K562 (cell line): ENCODE measurements around the gene HLA-DOA. TPM values are rescaled to one million over a fixed set of nuclear protein-coding genes. Genes with fewer than 3 reads are reported as not detected.

Experiments
- BHLHE40 ChIP-seq: IDR thresholded peaks from 2 replicates; pipeline ENCODE4 v1.6.1; 2011; ENCODE audit warnings: low read length, improper control_type of control experiment
- CHD2 ChIP-seq: IDR thresholded peaks from 2 replicates; pipeline ENCODE4 v1.6.1; 2011; ENCODE audit warnings: low read depth, low read length
- ELF1 ChIP-seq: fragments of 200-800 bp; sonication (Bioruptor generic); IDR thresholded peaks from 2 replicates; pipeline ENCODE4 v1.6.1; 2016; ENCODE audit warnings: missing genetic modification characterization, missing compliant biosample characterization
- FOXA3 ChIP-seq, 2 experiments: fragments of 450-650 bp in 1 of 2; sonication (generic) in 1 of 2; formaldehyde crosslinking; IDR thresholded peaks in 1 of 2; conservative IDR thresholded peaks in 1 of 2; 2 replicates each; pipeline versions ENCODE4 v1.4.0 to v1.8.0; 2020 to 2022; ENCODE audit warnings: mild to moderate bottlenecking in 2 of 2, missing genetic modification reagents in 1 of 2
- GABPA ChIP-seq: fragments of 200-800 bp; sonication (Bioruptor generic); conservative IDR thresholded peaks from 2 replicates; pipeline ENCODE4 v1.6.1; 2016; ENCODE audit warnings: low read depth, missing genetic modification characterization, missing compliant biosample characterization
- HDGF ChIP-seq: fragments of 450-650 bp; IDR thresholded peaks from 2 replicates; pipeline ENCODE4 v1.6.1; 2016
- LEF1 ChIP-seq: fragments of 450-650 bp; IDR thresholded peaks from 2 replicates; pipeline ENCODE4 v1.6.1; 2016; ENCODE audit warnings: mild to moderate bottlenecking
- MIER1 ChIP-seq: fragments of 450-650 bp; IDR thresholded peaks from 2 replicates; pipeline ENCODE4 v1.6.1; 2016; ENCODE audit warnings: antibody characterized with exemption, mild to moderate bottlenecking, low read depth
- MYC ChIP-seq, 2 experiments: fragments of 250-450 bp in 1 of 2; sonication (Bioruptor Pico) in 1 of 2; IDR thresholded peaks; 2 replicates each; pipeline versions ENCODE4 v1.5.1 to v1.6.1; 2012 to 2021; ENCODE audit warnings: low read depth in 2 of 2, borderline replicate concordance in 1 of 2, improper control_type of control experiment in 1 of 2, low read length in 1 of 2, mild to moderate bottlenecking in 1 of 2, moderate library complexity in 1 of 2
- POU5F1 ChIP-seq: fragments of 150-350 bp; IDR thresholded peaks from 2 replicates; pipeline ENCODE4 v1.6.1; 2014; ENCODE audit warnings: borderline replicate concordance, low read length, low read depth, mild to moderate bottlenecking; ENCODE audit not compliant: partially characterized antibody
- PRMT5 ChIP-seq: sonication (generic); formaldehyde crosslinking; IDR thresholded peaks from 2 replicates; pipeline ENCODE4 v1.5.0; 2020; ENCODE audit warnings: missing genetic modification reagents
- SIRT6 ChIP-seq: IDR thresholded peaks from one replicate; pipeline ENCODE4 v1.6.1; 2012; ENCODE audit warnings: low read depth, mild to moderate bottlenecking, control low read depth, inconsistent platforms, low read length, moderate library complexity
- SNIP1 ChIP-seq: fragments of 450-650 bp; IDR thresholded peaks from 2 replicates; pipeline ENCODE4 v1.7.1; 2017; ENCODE audit warnings: low read depth, mild to moderate bottlenecking
- TAL1 ChIP-seq: fragments of 450-650 bp; IDR thresholded peaks from 2 replicates; pipeline ENCODE4 v1.6.1; 2016; ENCODE audit warnings: mild to moderate bottlenecking
- TCF3 ChIP-seq: sonication (generic); formaldehyde crosslinking; IDR thresholded peaks from 2 replicates; pipeline ENCODE4 v1.4.0; 2020; ENCODE audit warnings: mild to moderate bottlenecking, missing genetic modification reagents
- TRIM24 ChIP-seq, 2 experiments: fragments of 450-650 bp; IDR thresholded peaks; 2 replicates each; pipeline ENCODE4 v1.6.1; 2016
- ZFP36 ChIP-seq: fragments of 150-350 bp; IDR thresholded peaks from 2 replicates; pipeline ENCODE4 v1.6.1; 2018; ENCODE audit warnings: low read length, low read depth; ENCODE audit not compliant: partially characterized antibody
- ZNF174 ChIP-seq: fragments of 250-450 bp; sonication (Bioruptor Pico); IDR thresholded peaks from 2 replicates; pipeline ENCODE4 v1.4.0; 2020; ENCODE audit warnings: mild to moderate bottlenecking
- ZNF217 ChIP-seq: sonication (generic); formaldehyde crosslinking; IDR thresholded peaks from 2 replicates; pipeline ENCODE4 v1.8.0; 2022; ENCODE audit warnings: mild to moderate bottlenecking, missing genetic modification reagents
- ZNF436 ChIP-seq: fragments of 250-450, 450-650 bp; sonication (Bioruptor Pico); formaldehyde crosslinking; IDR thresholded peaks from 2 replicates; pipeline ENCODE4 v1.7.0; 2020; ENCODE audit warnings: mild to moderate bottlenecking
- ZNF589 ChIP-seq: fragments of 200-800 bp; sonication (Bioruptor generic); IDR thresholded peaks from 2 replicates; pipeline ENCODE4 v1.6.1; 2016; ENCODE audit warnings: low read depth, missing genetic modification characterization, missing compliant biosample characterization
- polyA plus RNA-seq, 8 experiments: library from polyadenylated mRNA; depleted of rRNA in 4 of 8; stranded (reverse) in 5 of 8; unstranded in 3 of 8; fragments of >200 nt; fragmentation: Nextera tagmentation in 2 of 8; fragmentation: Illumina TruSeq in 1 of 8; extraction: Ambion mirVana in 2 of 8; extraction: Trizol in 1 of 8; gene quantifications; 2 replicates each; pipeline versions ENCODE4 v1.2.1 to v1.2.3, GENCODE V29; 2011 to 2014; ENCODE audit warnings: inconsistent platforms in 1 of 8, missing spikeins in 1 of 8
- total RNA-seq, 7 experiments: library from RNA; depleted of rRNA in 6 of 7; stranded (reverse); fragments of >200 nt in 6 of 7; fragmentation: Illumina TruSeq in 2 of 7; extraction: Trizol in 2 of 7; gene quantifications; 2 replicates each; pipeline versions ENCODE4 v1.2.1 to v1.2.3, GENCODE V29; 2011 to 2021; ENCODE audit warnings: low replicate concordance in 1 of 7
- TF ChIP-seq, protein P1 (sequence below): IDR thresholded peaks from 2 replicates; pipeline ENCODE4 v1.6.1; 2014; ENCODE audit warnings: antibody characterized with exemption
- TF ChIP-seq, protein P2 (sequence below): fragments of 450-650 bp; formaldehyde crosslinking; IDR thresholded peaks from 2 replicates; pipeline ENCODE4 v1.4.0; 2020; ENCODE audit warnings: mild to moderate bottlenecking, moderate library complexity
- TF ChIP-seq, protein P3 (sequence below): sonication (generic); formaldehyde crosslinking; IDR thresholded peaks from 2 replicates; pipeline ENCODE4 v1.8.0; 2022; ENCODE audit warnings: mild to moderate bottlenecking, missing genetic modification reagents
- TF ChIP-seq, protein P4 (sequence below): sonication (generic); IDR thresholded peaks from 2 replicates; pipeline ENCODE4 v1.6.1; 2016

HLA-DOA gene
- total and polyA plus RNA-seq, 9 of the 15 experiments (the other 6 are each of a cell fraction or from before 2014, with no cell fraction given) = 0.07 TPM; not detected in 8

DNA sequence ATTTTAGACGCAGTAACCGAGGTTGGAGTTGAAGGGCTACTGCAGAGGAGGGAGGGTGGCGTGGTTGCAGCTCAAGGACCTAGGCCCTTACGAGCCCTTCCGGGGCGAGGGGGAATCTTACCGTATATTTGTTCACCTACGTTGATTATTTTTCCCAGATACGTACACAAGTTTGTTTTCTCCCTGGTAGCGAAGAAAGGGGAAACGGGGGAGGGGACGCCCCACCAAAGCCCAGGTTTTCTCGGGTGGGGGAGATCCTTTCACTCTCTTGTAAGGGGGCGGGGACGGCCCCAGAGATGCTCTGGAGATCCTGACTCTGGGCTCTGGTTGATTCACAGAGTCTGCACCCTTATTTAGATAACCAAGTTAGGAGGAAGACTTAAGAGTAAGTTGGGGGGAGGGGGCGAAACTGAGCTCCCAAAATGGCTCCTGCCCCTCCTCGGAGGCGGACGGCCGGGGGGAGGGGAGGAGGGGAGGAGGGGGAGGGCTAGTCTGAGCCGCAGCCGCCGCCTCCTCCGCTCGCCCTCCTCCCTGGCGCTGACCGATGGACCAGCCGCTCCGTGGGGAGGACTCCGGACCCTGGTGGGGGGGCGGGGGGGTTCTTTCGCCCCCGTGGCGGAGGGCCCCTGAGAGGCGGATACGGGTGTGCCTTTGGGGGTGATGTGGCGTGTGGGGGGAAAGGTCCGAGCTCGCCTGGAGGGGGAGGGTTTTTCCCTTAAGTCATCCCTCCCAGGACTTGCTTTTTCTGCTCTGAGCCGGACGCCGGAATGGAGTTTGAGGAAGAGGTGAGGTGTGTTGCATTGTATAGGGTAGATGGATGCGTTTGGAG lies 38.8 kb downstream of the HLA-DOA start (continued):
- TF ChIP-seq BHLHE40 (no peak; the same call in 1 of the 2 replicates), LEF1 (peak; percentile 24), HDGF (peak; percentile 19; the same call in 1 of the 2 replicates), ZNF217 (CRISPR knock-in tag) (no peak), TCF3 (no peak), GABPA (tag) (no peak), MIER1 (no peak), FOXA3 (CRISPR knock-in tag; conservative IDR thresholded peaks at IDR 0.05 in 1 of 2, IDR thresholded peaks at IDR 0.05 in 1 of 2) (no peak; a peak in 1 of 4 replicates), ZFP36 (no peak), SIRT6 (no peak), ELF1 (tag) (no peak), TRIM24 (IDR thresholded peaks at IDR 0.05) (no peak), PRMT5 (CRISPR knock-in tag) (no peak), POU5F1 (no peak), SNIP1 (no peak), ZNF589 (CRISPR knock-in tag) (no peak), TAL1 (no peak), ZNF436 (CRISPR knock-in tag) (no peak), CHD2 (peak; percentile 69), MYC (IDR thresholded peaks at IDR 0.05; ENCODE audit: low read depth, low read length) (no peak; the same call in 1 of the 2 replicates), MYC (CRISPR knock-in tag; IDR thresholded peaks at IDR 0.05; ENCODE audit: borderline replicate concordance, low read depth) (no peak; the same call in 1 of the 2 replicates), ZNF174 (CRISPR knock-in tag) (no peak)
- TF ChIP-seq, protein P1, sequence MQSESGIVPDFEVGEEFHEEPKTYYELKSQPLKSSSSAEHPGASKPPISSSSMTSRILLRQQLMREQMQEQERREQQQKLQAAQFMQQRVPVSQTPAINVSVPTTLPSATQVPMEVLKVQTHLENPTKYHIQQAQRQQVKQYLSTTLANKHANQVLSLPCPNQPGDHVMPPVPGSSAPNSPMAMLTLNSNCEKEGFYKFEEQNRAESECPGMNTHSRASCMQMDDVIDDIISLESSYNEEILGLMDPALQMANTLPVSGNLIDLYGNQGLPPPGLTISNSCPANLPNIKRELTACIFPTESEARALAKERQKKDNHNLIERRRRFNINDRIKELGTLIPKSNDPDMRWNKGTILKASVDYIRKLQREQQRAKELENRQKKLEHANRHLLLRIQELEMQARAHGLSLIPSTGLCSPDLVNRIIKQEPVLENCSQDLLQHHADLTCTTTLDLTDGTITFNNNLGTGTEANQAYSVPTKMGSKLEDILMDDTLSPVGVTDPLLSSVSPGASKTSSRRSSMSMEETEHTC = no peak
- TF ChIP-seq, protein P2, sequence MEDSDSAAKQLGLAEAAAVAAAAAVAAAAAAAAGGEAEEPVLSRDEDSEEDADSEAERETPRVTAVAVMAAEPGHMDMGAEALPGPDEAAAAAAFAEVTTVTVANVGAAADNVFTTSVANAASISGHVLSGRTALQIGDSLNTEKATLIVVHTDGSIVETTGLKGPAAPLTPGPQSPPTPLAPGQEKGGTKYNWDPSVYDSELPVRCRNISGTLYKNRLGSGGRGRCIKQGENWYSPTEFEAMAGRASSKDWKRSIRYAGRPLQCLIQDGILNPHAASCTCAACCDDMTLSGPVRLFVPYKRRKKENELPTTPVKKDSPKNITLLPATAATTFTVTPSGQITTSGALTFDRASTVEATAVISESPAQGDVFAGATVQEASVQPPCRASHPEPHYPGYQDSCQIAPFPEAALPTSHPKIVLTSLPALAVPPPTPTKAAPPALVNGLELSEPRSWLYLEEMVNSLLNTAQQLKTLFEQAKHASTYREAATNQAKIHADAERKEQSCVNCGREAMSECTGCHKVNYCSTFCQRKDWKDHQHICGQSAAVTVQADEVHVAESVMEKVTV = peak; percentile 20; the same call in 1 of the 2 replicates
- TF ChIP-seq, protein P3, sequence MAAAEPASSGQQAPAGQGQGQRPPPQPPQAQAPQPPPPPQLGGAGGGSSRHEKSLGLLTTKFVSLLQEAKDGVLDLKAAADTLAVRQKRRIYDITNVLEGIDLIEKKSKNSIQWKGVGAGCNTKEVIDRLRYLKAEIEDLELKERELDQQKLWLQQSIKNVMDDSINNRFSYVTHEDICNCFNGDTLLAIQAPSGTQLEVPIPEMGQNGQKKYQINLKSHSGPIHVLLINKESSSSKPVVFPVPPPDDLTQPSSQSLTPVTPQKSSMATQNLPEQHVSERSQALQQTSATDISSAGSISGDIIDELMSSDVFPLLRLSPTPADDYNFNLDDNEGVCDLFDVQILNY (CRISPR knock-in tag) = no peak
- TF ChIP-seq, protein P4, sequence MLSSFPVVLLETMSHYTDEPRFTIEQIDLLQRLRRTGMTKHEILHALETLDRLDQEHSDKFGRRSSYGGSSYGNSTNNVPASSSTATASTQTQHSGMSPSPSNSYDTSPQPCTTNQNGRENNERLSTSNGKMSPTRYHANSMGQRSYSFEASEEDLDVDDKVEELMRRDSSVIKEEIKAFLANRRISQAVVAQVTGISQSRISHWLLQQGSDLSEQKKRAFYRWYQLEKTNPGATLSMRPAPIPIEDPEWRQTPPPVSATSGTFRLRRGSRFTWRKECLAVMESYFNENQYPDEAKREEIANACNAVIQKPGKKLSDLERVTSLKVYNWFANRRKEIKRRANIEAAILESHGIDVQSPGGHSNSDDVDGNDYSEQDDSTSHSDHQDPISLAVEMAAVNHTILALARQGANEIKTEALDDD = peak; percentile 64; the same call in 1 of the 2 replicates
